ENCODE results near the gene CREB5. TPM values are rescaled to one million over a fixed set of nuclear protein-coding genes. Genes with fewer than 3 reads are reported as not detected.
"Not testable (repeated sequence)": the region's sequence is repeated elsewhere in the genome, so short reads cannot be mapped to it uniquely, and the experiment has no call there.

CREB5 gene
- polyA plus RNA-seq, 1 donor from 2014 or later: 3.7 TPM

GRCh38 chr7:28551331-28551730 lies 139.0 kb downstream of the CREB5 start:
- Histone ChIP-seq H3K79me2 (replicated peaks; ENCODE audit: insufficient read depth, low read length) (no peaks in the 10 kb centered on the region), H3K36me3 (ENCODE audit: insufficient read depth, low read length) (no peaks in the 10 kb centered on the region), H3K9me2 (ENCODE audit: insufficient read depth, low read length) (no peaks in the 10 kb centered on the region), H2AFZ (ENCODE audit: low read depth, low read length) (no peak overlapping the region), H3K4me3 (ENCODE audit: low read length) (no peak overlapping the region), H4K20me1 (ENCODE audit: insufficient read depth) (no peaks in the 10 kb centered on the region), H3K9ac (ENCODE audit: low read length) (no peak overlapping the region), H3K4me2 (ENCODE audit: low read length) (no peak overlapping the region), H3K27ac (ENCODE audit: low read length) (no peak overlapping the region), H3F3A (ENCODE audit: insufficient read depth, low read length, poor library complexity, severe bottlenecking) (no peaks in the 10 kb centered on the region), H3K9me3 (ENCODE audit: low read length) (no peaks in the 10 kb centered on the region), H3K27me3 (ENCODE audit: insufficient read depth, low read depth, low read length) (no peaks in the 10 kb centered on the region)
- TF ChIP-seq SMC3 (conservative IDR thresholded peaks at IDR 0.05; ENCODE audit: poor library complexity): no peak

- not testable (repeated sequence) for H3K79me2 ChIP-seq (replicated peaks; ENCODE audit: insufficient read depth, low read length); H3K9ac ChIP-seq (ENCODE audit: low read length); H3K4me3 ChIP-seq (ENCODE audit: low read length); H3F3A ChIP-seq (ENCODE audit: insufficient read depth, low read length, poor library complexity, severe bottlenecking); H4K20me1 ChIP-seq (ENCODE audit: insufficient read depth); H3K9me3 ChIP-seq (ENCODE audit: low read length); H3K4me2 ChIP-seq (ENCODE audit: low read length); H3K9me2 ChIP-seq (ENCODE audit: insufficient read depth, low read length); H3K36me3 ChIP-seq (ENCODE audit: insufficient read depth, low read length); H3K27ac ChIP-seq (ENCODE audit: low read length); H2AFZ ChIP-seq (ENCODE audit: low read depth, low read length); H3K27me3 ChIP-seq (ENCODE audit: insufficient read depth, low read depth, low read length)
Observed at GRCh38 chr7:28551766-28552165, 139.4 kb downstream of the CREB5 start.

DNA sequence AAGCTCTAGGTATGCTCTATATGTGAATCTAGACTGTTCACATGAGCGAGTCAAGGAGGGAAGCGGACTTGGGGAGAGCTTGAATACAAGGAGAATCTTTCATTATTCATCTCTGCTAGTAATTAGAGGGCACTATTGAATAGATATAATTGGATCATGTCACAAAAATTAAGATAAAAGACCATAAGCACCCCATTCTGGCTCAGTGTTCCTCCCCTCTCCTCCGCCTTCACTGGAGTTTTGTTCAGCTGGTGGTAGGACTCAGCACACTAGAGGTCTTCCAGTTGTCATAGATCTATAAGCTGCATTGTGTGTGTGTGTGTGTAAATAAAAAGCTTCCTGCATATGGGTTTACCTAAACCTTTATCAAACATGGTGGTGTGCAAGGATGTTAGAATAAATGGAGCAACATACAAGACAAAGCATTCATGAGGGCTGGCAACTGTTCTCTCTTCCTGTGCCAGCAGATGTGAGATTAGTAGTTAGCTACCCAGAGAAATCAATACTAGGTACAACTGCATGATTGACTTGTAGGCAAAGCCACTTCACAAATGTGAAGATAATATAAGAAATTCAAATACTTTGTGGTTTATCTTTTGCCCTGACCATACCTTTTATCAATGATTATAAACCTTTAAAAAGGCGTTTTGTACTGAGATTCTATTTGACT lies 142.6 kb downstream of the CREB5 start:
- Histone ChIP-seq H3K9me2 (ENCODE audit: insufficient read depth, low read length) (no peaks in the 10 kb centered on the region), H3K79me2 (replicated peaks; ENCODE audit: insufficient read depth, low read length) (no peaks in the 10 kb centered on the region), H3F3A (ENCODE audit: insufficient read depth, low read length, poor library complexity, severe bottlenecking) (no peaks in the 10 kb centered on the region), H2AFZ (ENCODE audit: low read depth, low read length) (no peak overlapping the region), H3K9ac (ENCODE audit: low read length) (no peak overlapping the region), H3K27ac (ENCODE audit: low read length) (no peak overlapping the region), H3K27me3 (ENCODE audit: insufficient read depth, low read depth, low read length) (no peaks in the 10 kb centered on the region), H4K20me1 (ENCODE audit: insufficient read depth) (no peaks in the 10 kb centered on the region), H3K9me3 (ENCODE audit: low read length) (no peaks in the 10 kb centered on the region), H3K4me2 (ENCODE audit: low read length) (no peak overlapping the region), H3K4me3 (ENCODE audit: low read length) (no peak overlapping the region), H3K36me3 (ENCODE audit: insufficient read depth, low read length) (no peaks in the 10 kb centered on the region)
- TF ChIP-seq EZH2 (IDR thresholded peaks at IDR 0.05; ENCODE audit: borderline replicate concordance, insufficient read depth, low read length, poor library complexity, severe bottlenecking): no peak
- no peak for TF ChIP-seq TAF1 (IDR thresholded peaks at IDR 0.05; ENCODE audit: low read depth)
- no peak for TF ChIP-seq RAD21 (conservative IDR thresholded peaks at IDR 0.05)
- TF ChIP-seq, protein P1, sequence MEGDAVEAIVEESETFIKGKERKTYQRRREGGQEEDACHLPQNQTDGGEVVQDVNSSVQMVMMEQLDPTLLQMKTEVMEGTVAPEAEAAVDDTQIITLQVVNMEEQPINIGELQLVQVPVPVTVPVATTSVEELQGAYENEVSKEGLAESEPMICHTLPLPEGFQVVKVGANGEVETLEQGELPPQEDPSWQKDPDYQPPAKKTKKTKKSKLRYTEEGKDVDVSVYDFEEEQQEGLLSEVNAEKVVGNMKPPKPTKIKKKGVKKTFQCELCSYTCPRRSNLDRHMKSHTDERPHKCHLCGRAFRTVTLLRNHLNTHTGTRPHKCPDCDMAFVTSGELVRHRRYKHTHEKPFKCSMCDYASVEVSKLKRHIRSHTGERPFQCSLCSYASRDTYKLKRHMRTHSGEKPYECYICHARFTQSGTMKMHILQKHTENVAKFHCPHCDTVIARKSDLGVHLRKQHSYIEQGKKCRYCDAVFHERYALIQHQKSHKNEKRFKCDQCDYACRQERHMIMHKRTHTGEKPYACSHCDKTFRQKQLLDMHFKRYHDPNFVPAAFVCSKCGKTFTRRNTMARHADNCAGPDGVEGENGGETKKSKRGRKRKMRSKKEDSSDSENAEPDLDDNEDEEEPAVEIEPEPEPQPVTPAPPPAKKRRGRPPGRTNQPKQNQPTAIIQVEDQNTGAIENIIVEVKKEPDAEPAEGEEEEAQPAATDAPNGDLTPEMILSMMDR (IDR thresholded peaks at IDR 0.05; ENCODE audit: poor library complexity, severe bottlenecking): no peak
- no peak for TF ChIP-seq POLR2AphosphoS5 (IDR thresholded peaks at IDR 0.05)
- TF ChIP-seq, protein P2, sequence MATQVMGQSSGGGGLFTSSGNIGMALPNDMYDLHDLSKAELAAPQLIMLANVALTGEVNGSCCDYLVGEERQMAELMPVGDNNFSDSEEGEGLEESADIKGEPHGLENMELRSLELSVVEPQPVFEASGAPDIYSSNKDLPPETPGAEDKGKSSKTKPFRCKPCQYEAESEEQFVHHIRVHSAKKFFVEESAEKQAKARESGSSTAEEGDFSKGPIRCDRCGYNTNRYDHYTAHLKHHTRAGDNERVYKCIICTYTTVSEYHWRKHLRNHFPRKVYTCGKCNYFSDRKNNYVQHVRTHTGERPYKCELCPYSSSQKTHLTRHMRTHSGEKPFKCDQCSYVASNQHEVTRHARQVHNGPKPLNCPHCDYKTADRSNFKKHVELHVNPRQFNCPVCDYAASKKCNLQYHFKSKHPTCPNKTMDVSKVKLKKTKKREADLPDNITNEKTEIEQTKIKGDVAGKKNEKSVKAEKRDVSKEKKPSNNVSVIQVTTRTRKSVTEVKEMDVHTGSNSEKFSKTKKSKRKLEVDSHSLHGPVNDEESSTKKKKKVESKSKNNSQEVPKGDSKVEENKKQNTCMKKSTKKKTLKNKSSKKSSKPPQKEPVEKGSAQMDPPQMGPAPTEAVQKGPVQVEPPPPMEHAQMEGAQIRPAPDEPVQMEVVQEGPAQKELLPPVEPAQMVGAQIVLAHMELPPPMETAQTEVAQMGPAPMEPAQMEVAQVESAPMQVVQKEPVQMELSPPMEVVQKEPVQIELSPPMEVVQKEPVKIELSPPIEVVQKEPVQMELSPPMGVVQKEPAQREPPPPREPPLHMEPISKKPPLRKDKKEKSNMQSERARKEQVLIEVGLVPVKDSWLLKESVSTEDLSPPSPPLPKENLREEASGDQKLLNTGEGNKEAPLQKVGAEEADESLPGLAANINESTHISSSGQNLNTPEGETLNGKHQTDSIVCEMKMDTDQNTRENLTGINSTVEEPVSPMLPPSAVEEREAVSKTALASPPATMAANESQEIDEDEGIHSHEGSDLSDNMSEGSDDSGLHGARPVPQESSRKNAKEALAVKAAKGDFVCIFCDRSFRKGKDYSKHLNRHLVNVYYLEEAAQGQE (IDR thresholded peaks at IDR 0.05; ENCODE audit: borderline replicate concordance): no peak
- TF ChIP-seq EP300 (conservative IDR thresholded peaks at IDR 0.05; ENCODE audit: poor library complexity, severe bottlenecking): no peak
- TF ChIP-seq MXI1 (conservative IDR thresholded peaks at IDR 0.05; ENCODE audit: poor library complexity, severe bottlenecking): no peak
- TF ChIP-seq SMC3 (conservative IDR thresholded peaks at IDR 0.05; ENCODE audit: poor library complexity): no peak
